ENCODE measurements around the gene POU2AF1. TPM values are rescaled to one million over a fixed set of nuclear protein-coding genes. Genes with fewer than 3 reads are reported as not detected.

Gene POU2AF1
- total RNA-seq, 1 experiment from 2014 or later = not detected

DNA sequence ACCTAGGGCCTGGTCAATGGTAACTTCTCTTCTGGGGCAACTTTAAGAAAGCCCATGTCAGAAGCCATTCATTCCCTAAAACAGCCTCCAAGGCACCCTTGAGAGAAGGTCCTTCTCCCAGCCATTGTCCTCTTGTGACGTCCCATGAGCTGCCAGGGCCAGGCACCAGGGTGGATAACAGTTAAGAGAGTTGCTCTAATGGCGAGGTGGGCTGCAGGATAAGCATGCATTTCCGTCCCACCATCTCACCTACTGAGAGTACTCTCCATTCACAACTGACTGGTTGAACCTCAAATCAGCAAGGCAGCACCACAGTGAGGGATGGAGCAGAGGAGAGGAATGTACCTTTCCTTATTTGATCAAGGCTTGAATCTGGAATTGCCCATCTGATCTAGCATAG, 14.6 kb downstream of the POU2AF1 start:
- Histone ChIP-seq H3K4me3 (ENCODE audit: low read length) (no peak overlapping the region), H3K27me3 (ENCODE audit: low read length) (peaks cover 60% of the 10 kb centered on the region), H3K9me3 (ENCODE audit: low read length) (no peaks in the 10 kb centered on the region), H3K4me1 (ENCODE audit: insufficient read depth, low read length) (no peaks in the 10 kb centered on the region), H3F3A (ENCODE audit: low read length, unreplicated experiment) (no peaks in the 10 kb centered on the region), H2AFZ (ENCODE audit: low read length) (no peak overlapping the region), H3K9me2 (replicated peaks; ENCODE audit: low read length) (no peaks in the 10 kb centered on the region), H3K4me2 (ENCODE audit: low read length) (no peak overlapping the region), H4K20me1 (ENCODE audit: low read length) (no peaks in the 10 kb centered on the region), H3K36me3 (ENCODE audit: low read depth, low read length) (no peaks in the 10 kb centered on the region), H3K9ac (ENCODE audit: low read length) (no peak overlapping the region), H3K27ac (ENCODE audit: low read length) (no peak overlapping the region), H3K79me2 (ENCODE audit: low read length) (no peaks in the 10 kb centered on the region)
- POLR2A ChIA-PET (ENCODE audit: unreplicated experiment) = no interaction called here
- no peak for TF ChIP-seq CTCF (conservative IDR thresholded peaks at IDR 0.05; ENCODE audit: low read depth, low read length)
- TF ChIP-seq EZH2phosphoT487 (IDR thresholded peaks at IDR 0.05; ENCODE audit: borderline replicate concordance, low read length) = no peak
- TF ChIP-seq EZH2 (IDR thresholded peaks at IDR 0.05; ENCODE audit: low read length, unreplicated experiment) = no peak
- intact Hi-C loops (cut with micrococcal nuclease) = no loop called here
- DNase-seq = no peak
- no TSS peak for BruUV-seq (replicated peaks)
- no peak for ATAC-seq
- CTCF ChIA-PET = no interaction called here

- no TSS peak for BruUV-seq (replicated peaks)
- no peaks in the 10 kb centered on the region for H4K20me1 ChIP-seq (ENCODE audit: low read length)
- H3F3A ChIP-seq (ENCODE audit: low read length, unreplicated experiment) = no peaks in the 10 kb centered on the region
- TF ChIP-seq EZH2 (IDR thresholded peaks at IDR 0.05; ENCODE audit: low read length, unreplicated experiment) = no peak
- TF ChIP-seq CTCF (conservative IDR thresholded peaks at IDR 0.05; ENCODE audit: low read depth, low read length) = no peak
- no peak for TF ChIP-seq EZH2phosphoT487 (IDR thresholded peaks at IDR 0.05; ENCODE audit: borderline replicate concordance, low read length)
- no peak overlapping the region for H3K27ac ChIP-seq (ENCODE audit: low read length)
- ChIA-PET CTCF (no interaction called here), POLR2A (ENCODE audit: unreplicated experiment) (no interaction called here)
- H3K9ac ChIP-seq (ENCODE audit: low read length) = no peak overlapping the region
- ATAC-seq = no peak
- H2AFZ ChIP-seq (ENCODE audit: low read length) = no peak overlapping the region
- no peaks in the 10 kb centered on the region for H3K9me3 ChIP-seq (ENCODE audit: low read length)
- intact Hi-C loops (cut with micrococcal nuclease) = no loop called here
- no peaks in the 10 kb centered on the region for H3K79me2 ChIP-seq (ENCODE audit: low read length)
- H3K36me3 ChIP-seq (ENCODE audit: low read depth, low read length) = no peaks in the 10 kb centered on the region
- DNase-seq = no peak
- H3K4me1 ChIP-seq (ENCODE audit: insufficient read depth, low read length) = no peaks in the 10 kb centered on the region
- H3K4me2 ChIP-seq (ENCODE audit: low read length) = no peak overlapping the region
- H3K9me2 ChIP-seq (replicated peaks; ENCODE audit: low read length) = no peaks in the 10 kb centered on the region
- no peak overlapping the region for H3K4me3 ChIP-seq (ENCODE audit: low read length)
- H3K27me3 ChIP-seq (ENCODE audit: low read length) = peaks cover 55% of the 10 kb centered on the region
Observed at GRCh38 chr11:111363985-111364384, 15.1 kb downstream of the POU2AF1 start.

DNA sequence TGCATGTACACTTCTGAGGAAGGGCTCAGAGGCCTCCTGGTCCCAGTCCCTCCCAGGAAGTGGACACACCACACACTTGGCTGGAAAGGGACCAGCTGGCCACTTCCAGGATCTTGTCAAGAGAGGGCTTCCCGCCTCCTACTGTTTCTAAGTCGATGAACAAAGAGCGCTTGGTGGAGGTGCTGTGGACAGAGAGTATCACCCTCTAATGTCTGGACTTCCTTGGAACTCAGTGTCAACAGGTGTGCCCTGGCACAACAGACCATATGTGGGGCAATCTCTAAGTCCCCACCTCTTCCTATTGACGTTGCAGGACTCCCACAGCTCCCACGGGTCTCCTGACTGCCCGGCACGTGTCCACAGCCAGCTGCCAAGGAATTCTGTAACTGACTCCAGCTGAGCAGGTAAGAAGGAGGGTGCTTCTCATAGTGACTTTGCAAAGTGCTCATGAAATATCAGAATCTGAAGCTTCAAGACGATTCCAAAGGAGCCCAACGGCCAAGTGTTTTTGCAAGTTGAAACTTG, 16.1 kb downstream of the POU2AF1 start:
- H3K27me3 ChIP-seq (ENCODE audit: low read length) = peaks cover 50% of the 10 kb centered on the region
- ChIA-PET CTCF (no interaction called here), POLR2A (ENCODE audit: unreplicated experiment) (no interaction called here)
- no peak overlapping the region for H3K4me2 ChIP-seq (ENCODE audit: low read length)
- H2AFZ ChIP-seq (ENCODE audit: low read length) = no peak overlapping the region
- no peaks in the 10 kb centered on the region for H4K20me1 ChIP-seq (ENCODE audit: low read length)
- H3K4me1 ChIP-seq (ENCODE audit: insufficient read depth, low read length) = no peaks in the 10 kb centered on the region
- H3K79me2 ChIP-seq (ENCODE audit: low read length) = no peaks in the 10 kb centered on the region
- no peak for TF ChIP-seq EZH2phosphoT487 (IDR thresholded peaks at IDR 0.05; ENCODE audit: borderline replicate concordance, low read length)
- no peak for TF ChIP-seq CTCF (conservative IDR thresholded peaks at IDR 0.05; ENCODE audit: low read depth, low read length)
- no peak for TF ChIP-seq EZH2 (IDR thresholded peaks at IDR 0.05; ENCODE audit: low read length, unreplicated experiment)
- H3K9me2 ChIP-seq (replicated peaks; ENCODE audit: low read length) = no peaks in the 10 kb centered on the region
- no peaks in the 10 kb centered on the region for H3F3A ChIP-seq (ENCODE audit: low read length, unreplicated experiment)
- H3K27ac ChIP-seq (ENCODE audit: low read length) = no peak overlapping the region
- H3K4me3 ChIP-seq (ENCODE audit: low read length) = no peak overlapping the region
- no peaks in the 10 kb centered on the region for H3K9me3 ChIP-seq (ENCODE audit: low read length)
- no peak for ATAC-seq
- no TSS peak for BruUV-seq (replicated peaks)
- intact Hi-C loops (cut with micrococcal nuclease) = no loop called here
- no peak overlapping the region for H3K9ac ChIP-seq (ENCODE audit: low read length)
- DNase-seq = no peak
- H3K36me3 ChIP-seq (ENCODE audit: low read depth, low read length) = no peaks in the 10 kb centered on the region

Data from PC-3 (cell line).